Transverse colon (tissue), 4 donors: ENCODE data around the gene C10orf88.

Experiments used
- CTCF ChIP-seq, 5 experiments: fragments of 200-600 bp in 3 of 5; fragments of 450-650 bp in 2 of 5; sonication (generic) in 3 of 5; IDR thresholded peaks; 1 replicate in 2 of 5; 2 replicates in 3 of 5; pipeline ENCODE4 v1.5.1; 2016 to 2017; ENCODE audit warnings: antibody characterized with exemption in 5 of 5, inconsistent platforms in 3 of 5, mild to moderate bottlenecking in 2 of 5, moderate library complexity in 1 of 5
- EP300 ChIP-seq: sonication (generic); formaldehyde crosslinking; IDR thresholded peaks from one replicate; pipeline ENCODE4 v1.6.1; 2017; ENCODE audit warnings: antibody characterized with exemption, low read depth
- POLR2A ChIP-seq: fragments of 450-650 bp; IDR thresholded peaks from one replicate; pipeline ENCODE4 v1.6.1; 2016; ENCODE audit warnings: antibody characterized with exemption, mild to moderate bottlenecking, moderate library complexity
- POLR2AphosphoS5 ChIP-seq, 3 donors: sonication (generic); formaldehyde crosslinking; IDR thresholded peaks; one replicate each; pipeline ENCODE4 v1.6.1; 2016; ENCODE audit warnings: antibody characterized with exemption in 3 of 3

GRCh38 chr10:122957474-122957873 is 3.4 kb upstream of the C10orf88 start:
- TF ChIP-seq CTCF (IDR thresholded peaks at IDR 0.05) (no peak), POLR2AphosphoS5 (IDR thresholded peaks at IDR 0.05) (no peak), POLR2A (no peak), EP300 (no peak)
